ENCODE measurements around the gene PCDHB4.
"Not testable (repeated sequence)": the region's sequence is repeated elsewhere in the genome, so short reads cannot be mapped to it uniquely, and the experiment has no call there.

Gene PCDHB4

GRCh38 chr5:141121563-141121962 is at the start of gene PCDHB4:
Gene PCDHB4 (plus strand): TSS chr5:141121818. CDS start chr5:141121999, 181 bp downstream.
- in situ Hi-C loops (cut with MboI; ENCODE audit: low pct_unique_long_range_greater_than_20kb, low sequenced_read_pairs) = no loop called here
- DNase-seq = no peak

DNA sequence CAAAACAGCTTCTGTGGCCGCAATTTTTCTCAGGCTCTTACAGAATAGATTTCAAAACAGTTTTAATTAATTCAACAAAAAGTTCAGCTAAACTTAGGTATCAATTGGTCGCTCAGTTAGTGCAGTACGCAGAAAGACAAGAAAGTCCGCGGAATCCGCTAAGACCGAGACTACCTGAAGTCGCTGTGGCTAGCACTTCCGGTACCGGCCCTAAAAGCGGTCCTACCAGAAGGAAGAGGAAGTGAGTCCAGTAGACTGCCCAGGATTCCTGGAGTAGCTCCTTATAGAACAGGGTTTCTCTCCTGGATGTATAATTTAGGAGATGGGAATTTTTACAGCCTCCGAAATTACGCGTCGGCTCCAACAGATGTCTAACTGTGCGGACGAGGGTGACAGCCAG is 43.8 kb upstream of the PCDHB4 start:
- no peak for DNase-seq
- in situ Hi-C loops (cut with MboI; ENCODE audit: low pct_unique_long_range_greater_than_20kb, low sequenced_read_pairs) = no loop called here

DNA sequence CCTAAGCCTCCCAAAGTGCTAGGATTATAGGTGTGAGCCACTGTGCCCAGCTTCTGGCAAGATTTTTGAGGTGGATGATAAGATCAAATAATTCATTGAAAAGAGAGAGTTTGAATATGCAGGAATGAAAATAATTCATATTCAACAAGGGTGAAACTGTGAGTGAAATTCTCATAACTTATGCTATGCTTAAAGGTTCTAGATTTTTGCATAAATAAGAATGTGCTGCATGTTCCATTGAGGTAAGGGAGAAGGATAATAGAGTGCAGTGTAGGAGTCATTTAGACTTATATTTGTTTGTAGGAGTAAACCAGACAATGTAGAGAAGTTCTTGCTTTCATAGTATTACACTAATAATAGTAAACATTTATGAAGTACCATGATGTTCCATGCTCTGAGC is 39.4 kb upstream of the PCDHB4 start:
- no peak for DNase-seq
- in situ Hi-C loops (cut with MboI; ENCODE audit: low pct_unique_long_range_greater_than_20kb, low sequenced_read_pairs) = no loop called here

DNA sequence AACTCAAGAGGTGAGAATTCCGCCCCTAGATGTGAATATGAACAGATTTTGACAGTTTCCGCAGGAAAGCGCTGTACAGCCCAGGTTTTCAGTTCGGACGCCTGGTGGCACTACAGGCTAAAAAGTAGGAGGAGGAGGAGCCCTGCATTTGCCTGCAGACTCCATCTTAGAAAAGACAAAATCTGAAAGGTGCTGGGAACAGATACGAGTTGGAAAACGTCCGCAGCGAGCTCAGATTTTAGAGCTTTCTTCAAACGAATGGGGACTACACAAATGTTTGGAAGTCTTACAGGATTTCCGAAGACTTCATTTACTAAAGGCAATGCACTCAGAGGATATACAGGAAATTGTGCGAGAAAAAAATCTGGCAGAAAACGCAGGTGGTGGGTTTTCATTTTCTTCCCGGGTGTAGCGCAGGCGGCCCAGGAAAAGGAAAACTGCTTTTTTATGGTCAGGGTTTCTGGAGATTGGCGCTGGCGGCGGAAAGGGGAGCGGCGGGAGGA is 37.1 kb upstream of the PCDHB4 start:
- in situ Hi-C loops (cut with MboI; ENCODE audit: low pct_unique_long_range_greater_than_20kb, low sequenced_read_pairs) = no loop called here
- DNase-seq = no peak

DNA sequence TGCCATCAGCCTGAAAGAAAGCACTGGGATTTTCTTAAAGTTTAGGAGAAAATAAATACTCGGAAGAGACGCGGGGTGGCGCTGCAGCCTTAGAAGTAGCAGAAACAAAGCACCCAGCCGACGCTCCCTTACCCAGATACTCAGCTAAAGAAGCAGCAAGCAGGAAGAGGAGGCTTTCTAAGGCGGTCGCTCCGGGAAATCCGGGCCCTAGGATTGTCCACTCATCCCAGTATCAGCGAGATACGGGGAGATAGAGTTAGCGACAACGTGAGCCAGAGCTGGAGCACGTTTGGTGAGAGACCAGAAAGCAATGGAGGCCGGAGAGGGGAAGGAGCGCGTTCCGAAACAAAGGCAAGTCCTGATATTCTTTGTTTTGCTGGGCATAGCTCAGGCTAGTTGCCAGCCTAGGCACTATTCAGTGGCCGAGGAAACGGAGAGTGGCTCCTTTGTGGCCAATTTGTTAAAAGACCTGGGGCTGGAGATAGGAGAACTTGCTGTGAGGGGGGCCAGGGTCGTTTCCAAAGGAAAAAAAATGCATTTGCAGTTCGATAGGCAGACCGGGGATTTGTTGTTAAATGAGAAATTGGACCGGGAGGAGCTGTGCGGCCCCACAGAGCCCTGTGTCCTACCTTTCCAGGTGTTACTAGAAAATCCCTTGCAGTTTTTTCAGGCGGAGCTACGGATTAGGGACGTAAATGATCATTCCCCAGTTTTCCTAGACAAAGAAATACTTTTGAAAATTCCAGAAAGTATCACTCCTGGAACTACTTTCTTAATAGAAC is 26.9 kb upstream of the PCDHB4 start, which contains the start of gene PCDHB2:
TSS of gene PCDHB2 (plus strand) at position 135 of the 782 bp plus-strand sequence. CDS start at position 311, 176 bp downstream.
- in situ Hi-C loops (cut with MboI; ENCODE audit: low pct_unique_long_range_greater_than_20kb, low sequenced_read_pairs) = no loop called here
- DNase-seq = no peak

DNA sequence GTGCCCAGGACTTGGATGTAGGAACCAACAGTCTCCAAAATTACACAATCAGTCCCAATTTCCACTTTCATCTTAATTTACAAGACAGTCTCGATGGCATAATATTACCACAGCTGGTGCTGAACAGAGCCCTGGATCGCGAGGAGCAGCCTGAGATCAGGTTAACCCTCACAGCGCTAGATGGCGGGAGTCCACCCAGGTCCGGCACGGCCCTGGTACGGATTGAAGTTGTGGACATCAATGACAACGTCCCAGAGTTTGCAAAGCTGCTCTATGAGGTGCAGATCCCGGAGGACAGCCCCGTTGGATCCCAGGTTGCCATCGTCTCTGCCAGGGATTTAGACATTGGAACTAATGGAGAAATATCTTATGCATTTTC is 26.4 kb upstream of the PCDHB4 start:
- in situ Hi-C loops (cut with MboI; ENCODE audit: low pct_unique_long_range_greater_than_20kb, low sequenced_read_pairs) = no loop called here
- DNase-seq = no peak

GRCh38 chr5:141096181-141096580 is 25.4 kb upstream of the PCDHB4 start:
- DNase-seq; in situ Hi-C loops (cut with MboI; ENCODE audit: low pct_unique_long_range_greater_than_20kb, low sequenced_read_pairs): not testable (repeated sequence)

DNA sequence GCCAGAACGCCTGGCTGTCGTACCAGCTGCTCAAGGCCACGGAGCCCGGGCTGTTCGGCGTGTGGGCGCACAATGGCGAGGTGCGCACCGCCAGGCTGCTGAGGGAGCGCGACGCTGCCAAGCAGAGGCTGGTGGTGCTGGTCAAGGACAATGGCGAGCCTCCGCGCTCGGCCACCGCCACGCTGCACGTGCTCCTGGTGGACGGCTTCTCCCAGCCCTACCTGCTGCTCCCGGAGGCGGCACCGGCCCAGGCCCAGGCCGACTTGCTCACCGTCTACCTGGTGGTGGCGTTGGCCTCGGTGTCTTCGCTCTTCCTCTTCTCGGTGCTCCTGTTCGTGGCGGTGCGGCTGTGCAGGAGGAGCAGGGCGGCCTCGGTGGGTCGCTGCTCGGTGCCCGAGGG is 25.0 kb upstream of the PCDHB4 start:
- DNase-seq; in situ Hi-C loops (cut with MboI; ENCODE audit: low pct_unique_long_range_greater_than_20kb, low sequenced_read_pairs): not testable (repeated sequence)

DNA sequence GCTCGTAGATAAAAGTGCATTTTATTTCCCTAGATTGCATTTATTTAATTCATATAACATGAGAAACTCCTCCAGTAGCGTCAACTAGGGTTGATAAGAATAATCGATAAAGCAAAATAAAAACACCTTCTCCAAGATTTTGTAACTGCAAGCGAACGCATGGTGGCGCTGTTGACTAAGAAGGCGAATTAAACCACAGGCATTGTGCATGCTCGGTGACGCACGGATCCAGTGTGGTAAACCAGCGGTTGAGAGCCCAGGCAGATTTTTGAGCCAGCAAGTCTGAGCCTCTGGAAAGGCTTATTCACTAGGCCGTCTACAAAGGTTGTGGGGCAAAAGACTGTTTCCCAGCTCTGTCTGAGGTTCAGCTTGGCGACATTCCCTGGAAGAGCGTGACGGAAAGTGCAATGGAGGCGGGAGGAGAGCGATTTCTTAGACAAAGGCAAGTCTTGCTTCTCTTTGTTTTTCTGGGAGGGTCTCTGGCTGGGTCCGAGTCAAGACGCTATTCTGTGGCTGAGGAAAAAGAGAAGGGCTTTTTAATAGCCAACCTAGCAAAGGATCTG is 21.3 kb upstream of the PCDHB4 start, which contains the start of gene PCDHB3:
TSS of gene PCDHB3 (plus strand) at position 231 of the 563 bp plus-strand sequence. CDS start at position 408, 177 bp downstream.
- in situ Hi-C loops (cut with MboI; ENCODE audit: low pct_unique_long_range_greater_than_20kb, low sequenced_read_pairs) = no loop called here
- peak; percentile 53 for DNase-seq

- no peak for DNase-seq
- in situ Hi-C loops (cut with MboI; ENCODE audit: low pct_unique_long_range_greater_than_20kb, low sequenced_read_pairs) = no loop called here
Observed at GRCh38 chr5:141101059-141101458, 20.6 kb upstream of the PCDHB4 start.

GRCh38 chr5:141102070-141102469 is 19.5 kb upstream of the PCDHB4 start:
- in situ Hi-C loops (cut with MboI; ENCODE audit: low pct_unique_long_range_greater_than_20kb, low sequenced_read_pairs); DNase-seq: not testable (repeated sequence)

- in situ Hi-C loops (cut with MboI; ENCODE audit: low pct_unique_long_range_greater_than_20kb, low sequenced_read_pairs); DNase-seq: not testable (repeated sequence)
Observed at GRCh38 chr5:141102471-141102870, 19.1 kb upstream of the PCDHB4 start.

GRCh38 chr5:141105350-141105749 is 16.3 kb upstream of the PCDHB4 start:
- in situ Hi-C loops (cut with MboI; ENCODE audit: low pct_unique_long_range_greater_than_20kb, low sequenced_read_pairs) = no loop called here
- no peak for DNase-seq

- DNase-seq = no peak
- in situ Hi-C loops (cut with MboI; ENCODE audit: low pct_unique_long_range_greater_than_20kb, low sequenced_read_pairs) = no loop called here
Observed at GRCh38 chr5:141119250-141119649, 2.4 kb upstream of the PCDHB4 start.

DNA sequence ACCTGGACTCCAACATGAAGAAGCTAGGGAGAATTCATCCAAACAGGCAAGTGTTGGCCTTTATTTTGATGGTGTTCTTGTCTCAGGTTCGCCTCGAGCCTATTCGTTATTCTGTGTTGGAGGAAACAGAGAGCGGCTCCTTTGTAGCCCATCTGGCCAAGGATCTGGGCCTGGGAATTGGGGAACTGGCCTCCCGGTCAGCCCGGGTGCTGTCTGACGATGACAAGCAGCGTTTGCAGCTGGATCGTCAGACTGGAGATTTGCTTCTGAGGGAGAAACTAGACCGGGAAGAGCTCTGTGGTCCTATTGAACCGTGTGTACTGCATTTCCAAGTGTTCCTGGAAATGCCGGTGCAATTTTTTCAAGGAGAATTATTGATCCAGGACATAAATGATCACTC is 367 bp downstream of the PCDHB4 start:
- in situ Hi-C loops (cut with MboI; ENCODE audit: low pct_unique_long_range_greater_than_20kb, low sequenced_read_pairs) = no loop called here
- no peak for DNase-seq

- DNase-seq; in situ Hi-C loops (cut with MboI; ENCODE audit: low pct_unique_long_range_greater_than_20kb, low sequenced_read_pairs): not testable (repeated sequence)
Observed at GRCh38 chr5:141123396-141124135, 1.9 kb downstream of the PCDHB4 start.

- DNase-seq = no peak
- in situ Hi-C loops (cut with MboI; ENCODE audit: low pct_unique_long_range_greater_than_20kb, low sequenced_read_pairs) = no loop called here
Observed at GRCh38 chr5:141127305-141127704, 5.7 kb downstream of the PCDHB4 start.

DNA sequence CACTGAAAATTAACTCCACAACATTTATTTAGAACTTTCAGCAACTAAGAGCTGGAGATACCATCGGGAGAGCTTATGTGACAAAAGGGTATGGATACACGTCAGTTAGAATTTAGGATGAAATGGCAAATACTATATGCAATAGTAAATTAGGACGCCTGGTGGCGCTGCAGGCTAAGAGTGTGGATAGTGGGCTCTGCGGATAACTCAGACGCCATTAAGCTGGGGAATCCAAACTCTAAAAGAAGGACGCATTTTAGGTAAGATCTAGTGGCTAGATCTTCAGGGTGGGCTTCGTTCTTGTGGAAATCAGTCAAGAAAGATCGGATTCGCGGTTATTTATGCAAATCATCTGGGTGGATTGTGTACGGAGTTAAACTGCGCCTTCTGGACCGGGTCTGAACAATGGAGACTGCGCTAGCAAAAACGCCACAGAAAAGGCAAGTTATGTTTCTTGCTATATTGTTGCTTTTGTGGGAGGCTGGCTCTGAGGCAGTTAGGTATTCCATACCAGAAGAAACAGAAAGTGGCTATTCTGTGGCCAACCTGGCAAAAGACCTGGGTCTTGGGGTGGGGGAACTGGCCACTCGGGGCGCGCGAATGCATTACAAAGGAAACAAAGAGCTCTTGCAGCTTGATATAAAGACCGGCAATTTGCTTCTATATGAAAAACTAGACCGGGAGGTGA is 13.6 kb downstream of the PCDHB4 start, which contains the start of gene PCDHB5:
TSS of gene PCDHB5 (plus strand) at position 177 of the 688 bp plus-strand sequence. CDS start at position 406, 229 bp downstream.
- DNase-seq = peak; percentile 76
- in situ Hi-C loops (cut with MboI; ENCODE audit: low pct_unique_long_range_greater_than_20kb, low sequenced_read_pairs) = no loop called here

DNA sequence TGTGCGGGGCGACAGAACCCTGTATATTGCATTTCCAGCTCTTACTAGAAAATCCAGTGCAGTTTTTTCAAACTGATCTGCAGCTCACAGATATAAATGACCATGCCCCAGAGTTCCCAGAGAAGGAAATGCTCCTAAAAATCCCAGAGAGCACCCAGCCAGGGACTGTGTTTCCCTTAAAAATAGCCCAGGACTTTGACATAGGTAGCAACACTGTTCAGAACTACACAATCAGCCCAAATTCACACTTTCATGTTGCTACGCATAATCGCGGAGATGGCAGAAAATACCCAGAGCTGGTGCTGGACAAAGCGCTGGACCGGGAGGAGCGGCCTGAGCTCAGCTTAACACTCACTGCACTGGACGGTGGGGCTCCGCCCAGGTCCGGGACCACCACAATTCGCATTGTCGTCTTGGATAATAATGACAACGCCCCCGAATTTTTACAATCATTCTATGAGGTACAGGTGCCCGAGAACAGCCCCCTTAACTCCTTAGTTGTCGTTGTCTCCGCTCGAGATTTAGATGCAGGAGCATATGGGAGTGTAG is 14.2 kb downstream of the PCDHB4 start:
- in situ Hi-C loops (cut with MboI; ENCODE audit: low pct_unique_long_range_greater_than_20kb, low sequenced_read_pairs) = no loop called here
- no peak for DNase-seq
